IPS-18a (cell line): ENCODE data around the gene ITGB5.
A peak's percentile ranks its signal among the peaks of the same experiment; 100 is the strongest.

ENCODE experiments used
- H3K27ac ChIP-seq: one replicate; pipeline ENCODE4 v1.5.1; 2013; ENCODE audit warnings: low read length
- H3K27me3 ChIP-seq: one replicate; pipeline ENCODE4 v1.6.1; 2013; ENCODE audit warnings: mild to moderate bottlenecking, low read length; ENCODE audit not compliant: control insufficient read depth, insufficient read depth
- H3K36me3 ChIP-seq: one replicate; pipeline ENCODE4 v1.6.1; 2013; ENCODE audit warnings: low read depth, low read length; ENCODE audit not compliant: control insufficient read depth
- H3K4me1 ChIP-seq: one replicate; pipeline ENCODE4 v1.6.1; 2013; ENCODE audit warnings: low read depth, low read length; ENCODE audit not compliant: control insufficient read depth
- H3K4me3 ChIP-seq: one replicate; pipeline ENCODE4 v1.5.1; 2013; ENCODE audit warnings: low read length
- H3K9ac ChIP-seq: one replicate; pipeline ENCODE4 v1.6.1; 2013; ENCODE audit warnings: mild to moderate bottlenecking, low read length, moderate library complexity
- H3K9me3 ChIP-seq: one replicate; pipeline ENCODE4 v1.6.1; 2013; ENCODE audit warnings: low read depth, low read length; ENCODE audit not compliant: control insufficient read depth

ITGB5 gene

GRCh38 chr3:124741027-124741426, 146.1 kb downstream of the ITGB5 start:
- Histone ChIP-seq H3K27ac (no peak overlapping the region), H3K9me3 (no peaks in the 10 kb centered on the region), H3K27me3 (no peaks in the 10 kb centered on the region), H3K4me1 (no peaks in the 10 kb centered on the region), H3K4me3 (no peak overlapping the region), H3K36me3 (peaks cover 83% of the 10 kb centered on the region), H3K9ac (no peak overlapping the region)

DNA sequence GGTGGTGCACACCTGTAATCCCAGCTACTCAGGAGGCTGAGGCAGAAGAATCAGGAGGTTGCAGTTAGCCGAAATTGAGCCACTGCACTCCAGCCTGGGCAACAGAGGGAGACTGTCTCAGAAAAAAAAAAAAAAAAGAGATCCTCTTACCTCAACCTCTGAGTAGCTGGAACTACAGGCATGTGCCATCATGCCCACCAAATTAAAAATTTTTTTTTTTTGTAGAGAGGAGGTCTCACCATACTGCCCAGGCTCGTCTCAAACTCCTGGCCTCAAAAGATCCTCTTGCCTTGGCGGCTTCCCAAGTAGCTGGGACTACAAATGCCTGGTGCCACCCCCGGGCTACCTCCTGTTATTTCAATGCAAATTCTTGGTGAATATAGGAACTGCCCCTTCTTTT, 155.4 kb downstream of the ITGB5 start:
- Histone ChIP-seq H3K27me3 (peaks cover 22% of the 10 kb centered on the region), H3K9ac (no peak overlapping the region), H3K36me3 (peaks cover 20% of the 10 kb centered on the region), H3K9me3 (no peaks in the 10 kb centered on the region), H3K4me3 (no peak overlapping the region), H3K27ac (no peak overlapping the region), H3K4me1 (no peaks in the 10 kb centered on the region)

- peak overlapping the region; percentile 97 for H3K4me3 ChIP-seq
- peaks cover 23% of the 10 kb centered on the region for H3K27me3 ChIP-seq
- H3K9ac ChIP-seq = peak overlapping the region; percentile 96
- peaks cover 15% of the 10 kb centered on the region for H3K36me3 ChIP-seq
- H3K4me1 ChIP-seq = no peaks in the 10 kb centered on the region
- no peak overlapping the region for H3K27ac ChIP-seq
- no peaks in the 10 kb centered on the region for H3K9me3 ChIP-seq
These were observed 156.2 kb downstream of the ITGB5 start for GRCh38 chr3:124730941-124731297.

DNA sequence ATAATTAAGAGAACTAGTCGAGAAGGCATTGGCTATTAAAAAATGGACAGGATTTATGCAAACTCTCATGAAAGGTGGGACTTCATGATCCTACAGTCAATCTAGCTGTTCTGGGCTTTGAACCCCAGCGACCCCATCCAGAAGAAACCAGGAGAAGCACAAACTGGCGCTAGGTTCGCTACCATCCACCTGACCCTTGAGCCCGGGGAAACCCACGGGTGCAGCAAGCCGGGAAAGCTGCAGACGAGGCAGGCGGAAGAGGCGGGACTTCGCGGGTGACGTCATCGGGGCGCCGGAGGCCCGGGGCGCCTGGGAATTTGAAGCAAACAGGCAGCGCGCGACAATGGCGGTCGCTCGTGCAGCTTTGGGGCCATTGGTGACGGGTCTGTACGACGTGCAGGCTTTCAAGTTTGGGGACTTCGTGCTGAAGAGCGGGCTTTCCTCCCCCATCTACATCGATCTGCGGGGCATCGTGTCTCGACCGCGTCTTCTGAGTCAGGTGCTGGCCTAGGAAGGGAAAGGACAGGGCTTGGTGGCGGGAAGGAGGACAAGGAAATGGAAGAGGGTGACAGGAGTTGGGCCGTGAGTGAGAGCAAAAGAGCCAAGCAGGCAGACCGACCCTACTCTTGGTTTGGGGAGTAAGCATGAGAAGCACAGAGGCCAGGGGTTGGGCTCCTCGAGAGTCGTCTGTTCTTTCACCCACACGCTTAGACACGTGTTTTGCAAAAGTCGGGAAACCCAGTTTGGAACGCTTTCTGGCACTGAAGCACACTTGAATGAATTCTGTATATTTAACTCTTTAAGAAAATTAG, 156.8 kb downstream of the ITGB5 start, which contains the start of gene UMPS:
Gene UMPS, plus strand, starts transcription at position 324 of the 812 bp plus-strand sequence. Its CDS starts 20 bp downstream, at position 344.
- Histone ChIP-seq H3K27me3 (peaks cover 28% of the 10 kb centered on the region), H3K9ac (peak within 1 kb of the TSS; percentile 96), H3K36me3 (peaks cover 9% of the 10 kb centered on the region), H3K4me3 (peak within 1 kb of the TSS; percentile 97), H3K4me1 (no peaks in the 10 kb centered on the region), H3K27ac (peak within 1 kb of the TSS; percentile 82), H3K9me3 (no peaks in the 10 kb centered on the region)

- no peaks in the 10 kb centered on the region for H3K4me1 ChIP-seq
- no peaks in the 10 kb centered on the region for H3K36me3 ChIP-seq
- no peak overlapping the region for H3K4me3 ChIP-seq
- H3K9me3 ChIP-seq = no peaks in the 10 kb centered on the region
- H3K27me3 ChIP-seq = peaks cover 29% of the 10 kb centered on the region
- H3K27ac ChIP-seq = no peak overlapping the region
- H3K9ac ChIP-seq = no peak overlapping the region
These were observed 164.6 kb downstream of the ITGB5 start for GRCh38 chr3:124722589-124722988.

DNA sequence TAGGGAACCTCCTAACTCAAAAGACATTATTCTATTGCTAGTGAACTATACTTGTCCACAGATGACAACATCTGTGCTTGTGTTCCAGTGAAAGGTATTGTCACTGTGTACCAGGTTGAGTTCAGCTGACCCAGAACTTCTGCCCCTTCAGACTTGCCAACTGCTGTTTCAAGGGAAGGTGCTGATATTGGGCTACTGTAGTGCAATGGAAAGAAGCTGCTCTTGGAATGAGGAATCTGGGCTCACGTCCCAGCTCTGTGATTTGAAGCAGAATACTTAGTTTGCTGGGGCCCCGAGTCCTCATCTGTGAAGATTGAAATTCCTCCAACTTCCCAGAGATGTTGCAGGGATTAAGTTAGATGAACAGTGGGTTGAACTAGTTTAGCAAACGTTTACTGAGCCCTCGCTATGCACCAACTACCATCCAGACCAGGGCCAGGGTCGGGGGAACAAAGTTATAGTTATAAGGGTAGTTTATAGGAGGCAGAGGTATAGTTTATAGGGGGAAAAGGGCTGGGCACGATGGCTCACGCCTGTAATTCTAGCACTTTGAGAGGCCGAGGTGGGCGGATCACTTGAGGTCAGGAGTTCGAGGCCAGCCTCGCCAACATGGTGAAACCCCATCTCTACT, 172.8 kb downstream of the ITGB5 start:
- no peak overlapping the region for H3K9ac ChIP-seq
- H3K27ac ChIP-seq = no peak overlapping the region
- no peaks in the 10 kb centered on the region for H3K27me3 ChIP-seq
- no peaks in the 10 kb centered on the region for H3K9me3 ChIP-seq
- H3K36me3 ChIP-seq = no peaks in the 10 kb centered on the region
- no peaks in the 10 kb centered on the region for H3K4me1 ChIP-seq
- H3K4me3 ChIP-seq = no peak overlapping the region
